Head of caudate nucleus (tissue), 42 donors: ENCODE data around the gene MBOAT1.

Experiments used
- DNase-seq, 42 donors: peaks; one replicate each; pipeline versions ENCODE4 v3.0.0 to v3.0.0-alpha.2; 2020 to 2021; ENCODE audit warnings: mixed read lengths in 7 of 42
- intact Hi-C: fragments of 100-400 bp; cut with DNase I; formaldehyde crosslinking; loops from one replicate; pipeline ENCODE4 v1.15.0; 2022

The MBOAT1 gene

DNA sequence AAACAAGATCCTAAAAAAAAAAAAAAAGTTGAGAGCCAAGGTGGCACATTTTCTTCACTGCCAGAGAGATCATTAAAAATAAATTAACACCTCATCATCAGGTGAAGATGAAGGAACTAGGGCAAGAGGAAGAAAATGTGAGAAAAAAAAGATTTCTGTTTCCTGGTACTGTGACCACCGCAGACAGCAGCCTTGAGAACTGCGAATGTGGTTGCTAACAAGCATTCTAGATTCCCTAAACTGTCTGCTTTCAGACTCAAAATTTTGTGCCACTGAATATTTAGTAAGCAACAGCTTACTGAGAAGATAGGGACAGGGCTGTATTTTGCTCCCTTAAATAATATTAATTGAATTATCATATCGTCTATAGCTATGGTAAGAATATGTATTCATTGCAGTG, 24.1 kb upstream of the MBOAT1 start:
- intact Hi-C loops, result no loop called here
- DNase-seq, result no peak

DNA sequence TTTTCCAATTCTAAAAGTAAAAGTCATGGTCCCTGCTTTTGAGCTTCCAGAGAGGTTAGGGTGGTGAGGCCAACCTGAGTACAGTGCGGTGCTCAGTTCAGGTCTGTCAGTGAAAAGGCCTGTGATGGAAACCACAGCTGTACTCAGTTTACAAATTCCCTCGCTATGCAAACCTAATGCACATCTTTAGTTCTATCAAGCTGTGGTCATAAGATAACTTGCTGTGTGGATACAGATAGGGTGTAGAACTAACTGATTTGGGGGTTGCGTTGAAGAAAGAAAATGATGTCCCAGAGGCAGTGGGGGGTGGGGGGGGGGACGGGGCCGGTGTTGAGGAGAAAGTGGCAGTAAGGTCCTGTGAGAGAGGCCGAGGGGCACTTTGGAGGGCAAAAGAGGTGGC, 22.8 kb upstream of the MBOAT1 start:
- DNase-seq, result no peak
- intact Hi-C loops, result no loop called here

DNA sequence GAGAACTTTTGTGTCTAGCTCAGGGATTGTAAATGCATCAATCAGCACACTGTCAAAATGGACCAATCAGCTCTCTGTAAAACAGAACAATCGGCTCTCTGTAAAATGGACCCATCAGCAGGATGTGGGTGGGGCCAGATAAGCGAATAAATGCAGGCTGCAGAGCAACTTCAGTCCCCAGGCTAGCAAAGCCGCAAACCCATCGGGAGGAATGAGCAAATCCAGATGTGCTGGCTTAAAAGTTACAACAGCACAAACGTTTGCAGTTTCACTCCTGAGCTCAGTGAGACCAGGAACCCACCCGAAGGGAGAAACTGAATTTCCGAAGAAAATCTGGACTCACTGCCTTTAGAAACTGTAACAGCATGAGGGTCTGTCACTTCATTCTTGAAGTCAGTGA, 21.9 kb upstream of the MBOAT1 start:
- intact Hi-C loops, result no loop called here
- no peak for DNase-seq

DNA sequence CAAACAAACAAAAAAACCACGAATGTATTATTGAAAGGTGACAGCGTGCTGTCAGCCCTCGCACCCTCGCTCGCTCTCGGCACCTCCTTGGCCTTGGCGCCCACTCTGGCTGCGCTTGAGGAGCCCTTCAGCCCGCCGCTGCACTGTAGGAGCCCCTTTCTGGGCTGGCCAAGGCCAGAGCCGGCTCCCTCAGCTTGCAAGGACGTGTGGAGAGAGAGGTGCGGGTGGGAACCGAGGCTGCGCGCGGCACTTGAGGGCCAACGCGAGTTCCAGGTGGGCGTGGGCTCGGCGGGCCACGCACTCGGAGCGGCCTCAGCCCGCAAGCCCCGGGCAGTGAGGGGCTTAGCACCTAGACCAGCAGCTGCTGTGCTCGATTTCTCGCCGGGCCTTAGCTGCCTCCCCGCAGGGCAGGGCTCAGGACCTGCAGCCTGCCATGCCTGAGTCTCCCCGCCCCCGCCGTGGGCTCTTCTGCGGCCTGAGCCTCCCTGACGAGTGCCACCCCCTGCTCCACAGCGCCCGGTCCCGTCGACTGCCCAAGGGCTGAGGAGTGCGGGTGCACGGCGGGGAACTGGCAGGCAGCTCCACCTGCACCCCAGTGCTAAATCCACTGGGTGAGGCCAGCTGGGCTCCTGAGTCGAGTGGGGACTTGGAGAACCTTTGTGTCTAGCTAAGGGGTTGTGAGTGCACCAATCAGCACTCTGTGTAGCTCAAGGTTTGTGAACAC, 20.9 kb upstream of the MBOAT1 start:
- intact Hi-C loops, result no loop called here
- no peak for DNase-seq

DNA sequence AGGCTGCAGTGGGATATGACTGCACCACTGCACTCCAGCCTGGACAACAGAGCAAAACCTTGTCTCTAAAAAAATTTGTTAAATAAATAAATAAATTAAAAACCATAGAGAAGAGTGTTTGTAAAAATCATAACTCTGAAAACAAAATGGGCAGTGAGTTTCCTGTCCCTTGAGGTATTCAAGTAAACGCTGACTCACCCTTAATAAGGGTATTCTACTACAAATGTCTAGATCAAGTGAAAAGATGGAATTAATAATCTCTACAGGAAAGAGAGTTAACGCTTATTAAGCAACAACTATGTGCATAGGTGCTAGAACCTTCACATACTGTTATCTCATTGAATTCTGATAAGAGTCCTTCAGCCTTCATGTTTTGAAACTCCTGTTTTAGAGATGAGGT, 19.9 kb upstream of the MBOAT1 start:
- intact Hi-C loops, result no loop called here
- no peak for DNase-seq

DNA sequence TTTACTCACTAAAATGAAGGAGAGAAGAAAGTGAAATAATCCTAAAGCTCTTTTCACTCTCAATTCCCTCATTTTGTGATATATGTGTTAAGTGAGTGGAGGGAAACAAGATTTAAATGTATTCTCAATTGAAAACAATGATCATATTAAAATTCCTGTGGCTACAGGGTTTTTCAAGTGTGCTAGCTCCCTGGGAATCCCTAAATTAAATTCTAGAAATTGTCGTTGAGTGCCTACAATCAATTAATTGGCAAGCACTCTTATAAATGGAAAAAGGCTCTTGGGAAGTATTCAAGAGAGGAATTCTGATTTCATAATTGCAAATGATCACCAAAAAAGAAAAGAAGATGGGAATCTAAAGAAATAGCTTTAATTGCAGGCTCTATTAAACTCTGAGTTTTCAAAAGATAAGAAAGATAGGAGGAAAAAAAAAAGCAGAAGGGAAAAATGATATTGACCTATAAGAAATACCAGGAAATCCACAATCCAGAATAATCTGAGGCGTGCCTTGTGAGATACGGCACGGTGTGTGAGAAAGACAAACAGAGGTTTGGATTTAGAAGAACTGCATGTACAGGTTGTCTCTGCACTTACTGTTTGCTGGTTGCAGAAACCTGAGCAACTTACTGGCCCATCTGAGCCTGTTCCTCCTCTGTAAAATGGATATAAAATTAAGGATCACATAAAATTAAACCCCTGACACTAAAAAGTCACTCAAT, 18.3 kb upstream of the MBOAT1 start:
- DNase-seq, result no peak
- intact Hi-C loops, result no loop called here

DNA sequence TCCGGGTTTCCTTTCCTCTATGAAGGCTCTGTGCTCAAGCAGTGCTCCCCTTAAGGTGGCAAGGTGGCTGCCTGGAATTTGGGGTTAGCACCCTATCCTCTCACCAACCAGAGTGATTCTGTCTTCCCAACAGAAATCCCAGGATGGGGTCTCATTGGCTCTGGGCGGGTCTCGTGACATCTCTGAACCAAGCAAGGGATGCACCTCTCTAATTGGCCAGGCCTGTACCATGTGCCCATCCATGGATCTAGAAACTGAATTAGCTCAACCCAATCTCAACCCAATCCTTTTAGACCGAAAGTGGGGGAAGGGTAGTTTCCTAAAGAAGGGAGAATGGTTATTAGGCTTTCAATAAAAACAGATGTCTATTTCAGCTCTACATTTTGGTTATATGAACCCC, 17.6 kb upstream of the MBOAT1 start:
- DNase-seq, result no peak
- intact Hi-C loops, result no loop called here

DNA sequence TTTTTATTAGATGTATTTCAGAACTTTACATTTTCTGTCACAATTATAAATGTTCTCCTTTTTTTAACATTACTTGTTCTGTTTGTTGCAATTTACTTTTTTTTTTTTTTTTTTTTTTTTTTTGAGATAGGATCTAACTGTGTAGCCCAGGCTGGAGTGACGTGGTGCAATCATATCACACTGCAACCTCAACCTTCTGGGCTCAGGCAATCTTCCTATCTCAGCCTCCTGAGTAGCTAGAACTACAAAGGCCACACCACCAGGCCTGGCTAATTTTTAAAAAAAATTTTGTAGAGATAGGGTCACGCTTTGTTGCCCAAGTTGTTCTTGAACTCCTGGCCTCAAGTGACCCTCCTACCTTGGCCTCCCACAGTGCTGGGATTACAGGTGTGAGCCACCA, 15.1 kb upstream of the MBOAT1 start:
- intact Hi-C loops, result no loop called here
- DNase-seq, result no peak

DNA sequence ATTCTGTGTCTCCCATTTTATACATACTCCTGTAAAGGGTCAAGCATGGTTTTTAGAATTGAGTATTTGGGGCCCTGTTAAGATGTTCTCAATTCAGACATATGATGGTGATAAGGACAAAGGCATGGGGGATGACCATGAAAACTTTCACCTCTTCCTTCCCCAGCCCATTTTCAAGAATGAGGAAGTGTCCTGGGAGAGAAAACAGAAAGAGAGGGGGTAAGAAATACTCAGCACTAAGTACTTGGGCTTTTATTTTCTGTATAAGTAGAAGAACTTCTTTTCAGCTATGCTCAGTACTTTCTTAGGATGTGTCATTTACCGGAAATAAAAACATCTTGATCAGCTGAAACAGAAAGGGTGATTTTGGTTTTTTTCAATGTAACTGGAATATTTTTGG, 10.9 kb upstream of the MBOAT1 start:
- intact Hi-C loops, result no loop called here
- DNase-seq, result no peak

DNA sequence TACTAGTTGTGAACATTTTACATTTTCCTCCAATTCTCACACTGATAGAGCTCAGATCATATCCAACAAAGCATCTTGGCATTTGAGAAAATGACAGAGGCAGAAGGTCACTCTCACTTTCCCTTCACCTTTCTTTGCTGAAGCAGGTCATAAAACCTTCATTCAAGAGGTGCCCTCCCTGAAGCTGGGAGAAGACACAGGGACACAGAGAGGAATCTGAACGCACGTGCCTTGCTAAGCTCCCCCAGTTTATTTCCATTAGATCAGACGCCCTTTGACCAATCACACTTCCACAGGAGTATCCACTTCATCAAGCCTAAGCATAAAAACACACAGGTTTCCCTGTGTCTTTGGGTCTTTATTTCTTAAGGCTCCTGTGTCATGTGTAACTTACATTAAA, 9.2 kb upstream of the MBOAT1 start:
- no peak for DNase-seq
- intact Hi-C loops, result no loop called here

DNA sequence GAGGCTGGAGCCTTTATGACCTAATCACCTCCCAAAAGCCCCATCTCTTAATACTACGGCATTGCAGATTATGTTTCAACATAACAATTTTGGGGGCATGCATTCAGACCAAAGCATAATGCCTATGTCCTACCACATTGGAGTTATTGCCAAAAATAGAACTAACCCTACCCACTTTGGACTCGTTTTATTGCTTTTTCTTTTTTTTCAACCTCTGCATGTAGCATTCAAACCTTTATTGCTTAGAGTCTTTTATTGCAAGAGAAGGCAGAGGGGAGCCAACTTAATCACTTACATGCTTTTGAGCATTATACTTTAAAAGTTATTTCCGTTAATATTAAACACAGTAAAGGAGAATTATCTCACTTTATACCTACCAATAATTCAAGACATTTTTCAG, 8.1 kb upstream of the MBOAT1 start:
- no peak for DNase-seq
- intact Hi-C loops, result no loop called here

DNA sequence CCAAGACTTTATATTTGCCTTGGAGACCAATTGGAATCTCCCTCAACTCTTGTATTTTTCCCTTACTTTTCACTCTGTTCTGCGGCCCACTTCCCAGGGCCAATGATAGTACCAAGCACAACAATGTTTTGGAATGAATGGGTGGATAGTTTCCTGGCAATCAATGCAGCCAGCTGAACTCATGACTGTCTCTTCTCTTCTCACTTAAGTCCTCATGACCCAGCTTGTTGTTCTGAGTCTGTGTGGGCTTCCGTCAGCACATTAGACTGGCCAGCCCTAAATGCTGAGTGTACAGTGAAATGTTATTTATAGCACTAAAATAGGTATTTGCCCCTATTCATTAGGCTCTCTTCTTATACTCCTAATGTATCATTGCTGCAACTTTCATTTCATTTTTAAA, 5.6 kb upstream of the MBOAT1 start:
- DNase-seq, result no peak

DNA sequence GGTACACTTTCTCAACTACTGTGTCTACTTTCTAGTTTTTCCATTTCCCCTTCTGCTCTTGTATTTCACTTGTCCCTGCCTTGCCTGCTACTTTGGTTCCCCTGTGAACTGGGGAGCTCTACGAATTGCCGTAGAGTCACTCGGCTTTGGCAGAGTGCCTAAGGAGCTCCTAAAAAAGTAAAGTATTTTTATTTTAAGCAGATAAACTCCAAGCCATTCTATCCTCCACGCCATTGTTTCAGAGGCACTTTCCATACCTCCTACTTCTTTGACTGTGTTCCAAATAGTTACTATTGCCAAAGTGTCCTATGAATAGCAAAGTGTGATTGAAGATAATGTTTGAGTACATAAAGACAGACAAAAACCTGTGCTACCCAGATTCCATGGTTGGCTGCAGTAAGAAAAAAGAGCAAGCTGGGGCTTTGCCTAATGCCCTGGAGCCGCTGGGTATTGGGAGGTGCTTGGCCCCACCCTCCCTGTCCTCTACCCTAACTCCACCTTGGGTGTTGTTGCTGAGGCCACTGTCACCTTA, 5.1 kb upstream of the MBOAT1 start:
- intact Hi-C loops, result no loop called here
- no peak for DNase-seq

More for the DNA sequence above, 5.6 kb upstream of the MBOAT1 start:
- intact Hi-C loops, result no loop called here

DNA sequence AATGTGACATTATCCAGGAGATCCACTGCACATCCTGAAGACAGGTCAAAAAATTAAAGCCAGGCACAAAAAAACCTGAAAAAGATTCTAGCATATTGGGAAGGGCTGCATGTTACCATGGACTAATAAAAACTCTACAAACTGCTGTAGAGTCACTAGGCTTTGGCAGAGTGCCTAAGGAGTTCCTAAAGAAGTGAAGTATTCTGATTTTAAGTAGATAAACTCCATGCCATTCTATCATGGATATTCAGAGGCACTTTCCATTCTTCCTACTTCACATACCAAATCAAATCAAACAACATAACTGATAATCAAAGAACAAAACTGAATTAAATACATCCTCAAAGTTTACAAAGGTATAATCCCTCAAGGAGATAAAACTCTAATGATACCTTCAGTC, 3.0 kb upstream of the MBOAT1 start:
- intact Hi-C loops, result no loop called here

DNA sequence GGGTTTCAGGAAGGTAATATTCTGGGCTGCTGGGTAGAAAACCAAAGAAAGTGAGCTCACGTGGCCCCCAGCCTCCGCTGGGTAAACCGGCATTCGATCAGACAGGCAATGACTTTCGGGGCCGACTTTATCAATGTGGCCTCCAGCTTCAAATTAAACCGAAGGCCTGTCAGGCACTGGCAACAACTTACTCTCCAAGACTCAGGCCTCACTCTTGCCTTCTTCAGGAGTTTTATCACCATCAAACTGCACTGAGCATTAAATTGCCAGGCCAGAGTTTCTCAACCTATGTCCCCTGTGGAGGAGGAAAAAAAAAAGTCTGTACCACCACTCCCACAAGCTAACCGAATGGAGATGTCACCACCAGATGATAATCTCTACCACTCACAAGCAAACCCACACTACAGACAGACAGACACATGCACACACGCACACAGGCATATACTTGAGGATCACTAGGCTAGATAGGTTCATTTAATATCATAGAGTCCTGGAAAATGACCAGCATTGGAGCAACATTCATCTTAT, 1.1 kb upstream of the MBOAT1 start:
- no peak for DNase-seq
- intact Hi-C loops, result no loop called here

More for the DNA sequence above, 3.0 kb upstream of the MBOAT1 start:
- DNase-seq, result no peak

DNA sequence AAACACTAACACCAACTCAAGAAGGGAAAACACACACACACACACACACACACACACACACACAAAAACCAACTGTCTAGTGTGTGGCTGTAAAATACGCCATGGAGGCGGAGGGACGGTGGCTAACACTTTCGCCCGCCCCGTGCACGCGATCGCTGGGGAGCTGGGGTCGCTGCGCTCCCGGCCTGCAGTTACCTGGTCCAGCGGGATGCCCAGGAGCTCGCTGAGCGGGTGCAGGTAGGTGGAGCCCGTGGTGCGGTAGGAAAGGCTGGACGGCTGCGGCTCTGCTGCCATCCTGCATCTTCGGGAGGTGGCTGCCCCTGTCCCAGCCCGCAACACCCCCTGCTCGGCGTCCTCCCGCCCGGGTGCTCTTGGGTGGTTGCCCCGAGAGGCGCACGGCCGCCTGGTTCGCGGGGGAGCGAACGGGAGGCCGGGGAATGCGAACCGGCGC, 303 bp downstream of the MBOAT1 start:
- peak in 5 of 42 donors; percentile 5 to 34 (median 13) for DNase-seq
- intact Hi-C loops, result no loop called here

DNA sequence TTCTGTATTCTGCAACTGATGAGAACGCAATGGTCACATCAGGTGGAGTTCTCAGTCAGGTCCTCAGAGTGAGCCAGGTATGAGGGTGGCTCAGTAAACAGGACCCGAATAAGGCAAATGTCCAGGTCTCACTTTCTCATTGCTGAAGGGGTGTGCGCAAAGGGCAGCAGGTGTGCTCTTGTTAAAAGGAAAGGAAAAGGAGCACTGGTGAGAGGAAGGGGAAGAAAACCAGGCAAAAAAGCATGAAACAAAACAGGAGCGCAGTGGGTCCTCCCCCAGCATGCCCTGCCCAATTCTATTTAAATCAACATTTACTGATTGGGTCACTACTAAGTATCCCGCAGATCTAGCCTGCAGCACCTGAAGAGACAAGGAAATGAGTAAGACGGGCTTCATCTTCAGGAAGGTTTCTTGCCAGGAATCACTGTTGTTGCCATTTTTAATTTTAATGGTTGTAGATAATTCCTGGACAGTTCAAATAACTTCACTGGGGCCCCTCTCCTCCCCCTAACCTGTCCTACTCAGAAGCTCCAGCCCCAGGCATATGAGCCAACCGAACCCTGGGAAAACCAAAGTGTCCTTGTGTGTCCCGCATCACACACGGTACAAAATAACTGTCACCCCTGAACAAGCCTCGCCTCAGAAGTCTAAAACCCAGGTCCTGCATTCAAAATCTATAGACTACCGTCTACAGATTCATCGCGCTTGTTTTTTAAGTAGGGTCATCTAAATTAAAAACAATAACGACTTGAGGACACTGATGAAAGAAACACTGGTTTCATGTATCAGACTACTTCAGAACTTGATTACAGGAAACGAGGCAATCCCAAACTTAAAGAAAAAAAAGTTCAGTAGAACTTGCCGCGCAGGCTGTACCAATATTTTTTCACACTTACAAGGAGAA, 980 bp downstream of the MBOAT1 start:
- no peak for DNase-seq
- intact Hi-C loops, result no loop called here

DNA sequence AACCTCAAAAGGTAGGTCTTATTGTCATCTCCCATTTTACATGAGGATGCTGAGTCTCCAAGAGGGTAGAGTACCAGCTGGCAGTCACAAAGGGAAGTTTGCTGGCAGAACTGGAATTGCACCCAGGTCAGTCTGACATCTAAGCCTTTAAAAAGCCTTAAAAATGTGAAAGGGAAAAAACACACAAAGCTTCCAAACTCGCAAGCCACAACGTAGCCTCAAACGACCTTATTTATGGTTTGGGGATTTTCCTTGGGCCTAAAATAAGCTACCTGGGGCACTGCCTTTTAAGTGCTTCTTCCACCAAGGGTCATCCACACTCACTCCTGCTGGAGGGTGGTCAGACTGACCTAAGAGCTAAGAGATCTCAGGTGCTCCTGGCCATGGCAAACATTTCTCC, 2.1 kb downstream of the MBOAT1 start:
- intact Hi-C loops, result no loop called here
- no peak for DNase-seq

DNA sequence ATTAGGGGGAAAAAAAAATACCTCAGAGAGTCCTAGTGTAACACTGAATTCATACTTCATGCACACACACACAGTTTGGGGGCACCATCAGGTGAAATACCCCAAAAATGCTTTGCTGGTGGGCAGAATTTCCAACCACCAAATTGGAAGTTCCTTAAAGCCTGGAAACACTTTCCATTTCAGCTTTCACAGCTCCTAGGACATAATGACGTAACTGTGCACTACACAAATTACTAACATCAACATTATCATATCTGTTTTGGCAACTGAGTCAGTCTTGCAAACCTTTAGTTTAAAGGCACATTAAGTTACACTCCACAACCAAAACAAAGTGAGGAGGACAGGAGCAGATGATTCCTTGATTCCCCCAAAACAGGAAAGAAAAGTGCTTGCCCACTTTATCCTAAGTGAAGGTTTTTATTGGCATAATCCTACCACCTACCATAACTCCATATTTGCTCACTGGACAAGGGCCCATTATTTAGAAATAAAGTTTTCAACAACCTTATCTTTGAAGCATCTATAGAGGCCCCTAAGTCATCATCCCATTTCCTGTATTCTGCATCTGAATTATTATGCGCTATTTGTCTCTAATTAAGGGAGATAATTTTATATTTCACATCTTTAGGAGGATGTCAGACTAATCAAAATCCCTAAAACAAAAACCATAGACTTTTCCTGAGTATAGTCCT, 3.4 kb downstream of the MBOAT1 start:
- intact Hi-C loops, result no loop called here
- no peak for DNase-seq
